ENCODE results near the gene TTLL4. TPM values are rescaled to one million over a fixed set of nuclear protein-coding genes. Genes with fewer than 3 reads are reported as not detected.
A peak's percentile ranks its signal among the peaks of the same experiment; 100 is the strongest.

The TTLL4 gene, protein sequence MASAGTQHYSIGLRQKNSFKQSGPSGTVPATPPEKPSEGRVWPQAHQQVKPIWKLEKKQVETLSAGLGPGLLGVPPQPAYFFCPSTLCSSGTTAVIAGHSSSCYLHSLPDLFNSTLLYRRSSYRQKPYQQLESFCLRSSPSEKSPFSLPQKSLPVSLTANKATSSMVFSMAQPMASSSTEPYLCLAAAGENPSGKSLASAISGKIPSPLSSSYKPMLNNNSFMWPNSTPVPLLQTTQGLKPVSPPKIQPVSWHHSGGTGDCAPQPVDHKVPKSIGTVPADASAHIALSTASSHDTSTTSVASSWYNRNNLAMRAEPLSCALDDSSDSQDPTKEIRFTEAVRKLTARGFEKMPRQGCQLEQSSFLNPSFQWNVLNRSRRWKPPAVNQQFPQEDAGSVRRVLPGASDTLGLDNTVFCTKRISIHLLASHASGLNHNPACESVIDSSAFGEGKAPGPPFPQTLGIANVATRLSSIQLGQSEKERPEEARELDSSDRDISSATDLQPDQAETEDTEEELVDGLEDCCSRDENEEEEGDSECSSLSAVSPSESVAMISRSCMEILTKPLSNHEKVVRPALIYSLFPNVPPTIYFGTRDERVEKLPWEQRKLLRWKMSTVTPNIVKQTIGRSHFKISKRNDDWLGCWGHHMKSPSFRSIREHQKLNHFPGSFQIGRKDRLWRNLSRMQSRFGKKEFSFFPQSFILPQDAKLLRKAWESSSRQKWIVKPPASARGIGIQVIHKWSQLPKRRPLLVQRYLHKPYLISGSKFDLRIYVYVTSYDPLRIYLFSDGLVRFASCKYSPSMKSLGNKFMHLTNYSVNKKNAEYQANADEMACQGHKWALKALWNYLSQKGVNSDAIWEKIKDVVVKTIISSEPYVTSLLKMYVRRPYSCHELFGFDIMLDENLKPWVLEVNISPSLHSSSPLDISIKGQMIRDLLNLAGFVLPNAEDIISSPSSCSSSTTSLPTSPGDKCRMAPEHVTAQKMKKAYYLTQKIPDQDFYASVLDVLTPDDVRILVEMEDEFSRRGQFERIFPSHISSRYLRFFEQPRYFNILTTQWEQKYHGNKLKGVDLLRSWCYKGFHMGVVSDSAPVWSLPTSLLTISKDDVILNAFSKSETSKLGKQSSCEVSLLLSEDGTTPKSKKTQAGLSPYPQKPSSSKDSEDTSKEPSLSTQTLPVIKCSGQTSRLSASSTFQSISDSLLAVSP
- 93.4 TPM for total RNA-seq

DNA sequence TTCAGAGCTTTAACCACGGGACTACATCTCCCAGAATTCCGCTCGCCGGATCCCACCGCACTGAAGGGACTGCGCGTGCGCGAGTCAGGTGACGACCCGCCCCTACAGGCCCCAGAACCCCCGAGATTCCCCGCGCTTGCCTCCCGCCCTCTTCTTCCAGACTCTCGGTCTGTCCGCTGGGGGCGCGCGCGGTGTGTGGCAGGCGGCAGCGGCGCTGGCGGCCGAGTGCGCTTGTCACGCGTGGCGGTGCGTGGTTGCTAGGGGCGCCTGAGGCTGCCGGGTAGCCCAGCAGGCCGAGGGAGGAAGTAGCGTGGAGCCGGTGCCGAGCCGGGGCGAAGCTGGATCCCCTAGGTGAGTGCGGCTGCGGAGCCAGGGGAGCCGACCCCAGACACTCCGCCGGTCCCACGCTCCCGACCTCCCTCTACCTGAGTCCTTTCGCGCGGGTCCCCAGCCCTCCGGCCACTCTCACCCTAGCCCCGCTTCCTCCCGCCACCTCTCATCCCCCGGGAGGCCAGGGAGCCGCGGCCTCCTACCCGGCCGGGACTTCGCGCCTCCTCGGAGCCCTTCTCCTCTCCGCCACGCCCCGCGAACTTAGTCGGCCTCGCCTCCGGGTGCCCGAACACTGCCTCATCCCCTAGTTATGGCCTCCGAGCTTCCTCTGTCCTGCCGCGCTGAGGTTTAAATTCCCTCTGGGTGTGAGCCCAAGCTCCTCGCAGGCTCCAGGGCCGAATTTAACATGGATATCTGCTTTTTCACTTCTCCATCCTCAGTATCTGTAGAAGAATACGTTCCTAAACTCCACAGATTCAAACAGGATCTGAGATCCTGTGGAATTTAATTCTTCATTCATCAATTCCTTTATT, at the start of gene TTLL4:
Gene TTLL4 (plus strand): TSS at position 149 of the 863 bp plus-strand sequence. CDS start 26,842 bp downstream, outside the sequence.
- H3K36me3 ChIP-seq = peaks cover 0 to 3% of the 10 kb centered on the region in 2 donors
- peaks cover 0 to 7% of the 10 kb centered on the region in 2 donors for H3K4me1 ChIP-seq
- no peaks in the 10 kb centered on the region for H3K9me3 ChIP-seq
- DNase-seq (ENCODE audit: low spot score in 2 of 2) = peak; percentile 93 to 99
- intact Hi-C loops (cut with DNase I) = loop anchor here (1.0 to 5.0 kb wide), 4 partner anchors 95 to 142 kb away; partner anchors contain the start of genes CNOT9, PRKAG3 and USP37
- H3K27ac ChIP-seq = peak within 1 kb of the TSS; percentile 87 to 95
- H3K27me3 ChIP-seq = no peaks in the 10 kb centered on the region
- TF ChIP-seq, protein P1, sequence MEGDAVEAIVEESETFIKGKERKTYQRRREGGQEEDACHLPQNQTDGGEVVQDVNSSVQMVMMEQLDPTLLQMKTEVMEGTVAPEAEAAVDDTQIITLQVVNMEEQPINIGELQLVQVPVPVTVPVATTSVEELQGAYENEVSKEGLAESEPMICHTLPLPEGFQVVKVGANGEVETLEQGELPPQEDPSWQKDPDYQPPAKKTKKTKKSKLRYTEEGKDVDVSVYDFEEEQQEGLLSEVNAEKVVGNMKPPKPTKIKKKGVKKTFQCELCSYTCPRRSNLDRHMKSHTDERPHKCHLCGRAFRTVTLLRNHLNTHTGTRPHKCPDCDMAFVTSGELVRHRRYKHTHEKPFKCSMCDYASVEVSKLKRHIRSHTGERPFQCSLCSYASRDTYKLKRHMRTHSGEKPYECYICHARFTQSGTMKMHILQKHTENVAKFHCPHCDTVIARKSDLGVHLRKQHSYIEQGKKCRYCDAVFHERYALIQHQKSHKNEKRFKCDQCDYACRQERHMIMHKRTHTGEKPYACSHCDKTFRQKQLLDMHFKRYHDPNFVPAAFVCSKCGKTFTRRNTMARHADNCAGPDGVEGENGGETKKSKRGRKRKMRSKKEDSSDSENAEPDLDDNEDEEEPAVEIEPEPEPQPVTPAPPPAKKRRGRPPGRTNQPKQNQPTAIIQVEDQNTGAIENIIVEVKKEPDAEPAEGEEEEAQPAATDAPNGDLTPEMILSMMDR (IDR thresholded peaks at IDR 0.05) = peak; percentile 93 to 98 (median 96)
- H3K4me3 ChIP-seq = peak within 1 kb of the TSS; percentile 81 to 90

- DNase-seq (ENCODE audit: low spot score in 2 of 2) = no peak
- Histone ChIP-seq H3K9me3 (no peaks in the 10 kb centered on the region), H3K4me3 (no peak overlapping the region), H3K27me3 (no peaks in the 10 kb centered on the region), H3K4me1 (peaks cover 0 to 7% of the 10 kb centered on the region in 2 donors), H3K27ac (no peak overlapping the region), H3K36me3 (peaks cover 51 to 55% of the 10 kb centered on the region in 2 donors)
- intact Hi-C loops (cut with DNase I) = no loop called here
- TF ChIP-seq, protein P1 (IDR thresholded peaks at IDR 0.05) = no peak
Measured at GRCh38 chr2:218662377-218662776, 48.3 kb upstream of the TTLL4 start.

DNA sequence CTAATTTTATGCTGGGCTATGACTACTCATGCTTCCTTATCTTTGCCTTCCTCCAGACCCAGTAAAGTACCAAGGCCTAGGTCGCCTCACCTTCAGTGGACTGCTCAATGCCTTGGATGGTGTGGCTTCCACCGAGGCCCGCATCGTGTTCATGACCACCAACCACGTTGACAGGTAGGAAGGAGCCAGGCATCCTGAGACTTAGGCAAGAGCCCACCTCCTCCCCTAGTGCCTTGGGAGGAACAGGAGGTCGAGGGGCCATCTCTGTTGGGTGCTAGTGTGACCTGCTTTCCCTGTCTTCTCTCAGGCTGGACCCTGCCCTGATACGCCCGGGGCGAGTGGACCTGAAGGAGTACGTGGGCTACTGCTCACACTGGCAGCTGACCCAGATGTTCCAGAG, 47.8 kb upstream of the TTLL4 start:
- Histone ChIP-seq H3K27me3 (no peaks in the 10 kb centered on the region), H3K4me1 (peaks cover 0 to 7% of the 10 kb centered on the region in 2 donors), H3K36me3 (peaks cover 56 to 59% of the 10 kb centered on the region in 2 donors), H3K4me3 (no peak overlapping the region), H3K9me3 (no peaks in the 10 kb centered on the region), H3K27ac (no peak overlapping the region)
- no peak for DNase-seq (ENCODE audit: low spot score in 2 of 2)
- intact Hi-C loops (cut with DNase I) = no loop called here
- TF ChIP-seq, protein P1 (IDR thresholded peaks at IDR 0.05) = no peak

DNA sequence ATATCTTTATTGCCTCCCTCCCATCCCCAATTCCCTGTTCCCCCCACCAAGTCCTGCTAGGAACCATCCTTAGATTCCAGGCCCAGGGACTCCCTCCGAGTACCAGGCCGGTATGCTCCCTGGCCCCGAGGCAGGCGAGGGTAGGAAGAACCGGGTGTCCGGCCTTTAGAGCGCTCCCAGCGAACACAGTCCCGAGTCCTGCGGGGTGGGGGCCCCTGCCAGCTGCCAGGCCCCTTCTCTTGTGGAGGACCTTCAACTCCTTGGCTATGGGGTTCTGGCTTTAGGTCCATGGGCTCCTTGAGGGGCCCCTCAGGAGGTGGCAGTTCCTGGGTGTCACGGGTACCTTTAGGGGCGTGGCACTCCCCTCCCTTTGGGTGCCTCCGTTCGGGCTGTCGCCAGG, 46.7 kb upstream of the TTLL4 start:
- Histone ChIP-seq H3K27me3 (no peaks in the 10 kb centered on the region), H3K36me3 (peaks cover 66 to 68% of the 10 kb centered on the region in 2 donors), H3K4me1 (peaks cover 0 to 4% of the 10 kb centered on the region in 2 donors), H3K9me3 (no peaks in the 10 kb centered on the region), H3K4me3 (no peak overlapping the region), H3K27ac (no peak overlapping the region)
- DNase-seq (ENCODE audit: low spot score in 2 of 2) = no peak
- intact Hi-C loops (cut with DNase I) = no loop called here
- TF ChIP-seq, protein P1 (IDR thresholded peaks at IDR 0.05) = no peak

Measured in ascending aorta (tissue), 2 donors.